Parathyroid adenoma (tissue), 2 donors: ENCODE measurements around the gene P2RX1.

Experiments
- H2AFZ ChIP-seq: fragments of 300-600 bp; sonication (generic); one replicate; pipeline ENCODE4 v1.7.0; 2017; ENCODE audit warnings: antibody characterized with exemption, mild to moderate bottlenecking
- H3K27ac ChIP-seq: fragments of 300-600 bp; sonication (generic); one replicate; pipeline ENCODE4 v1.7.0; 2017
- H3K27me3 ChIP-seq: fragments of 300-600 bp; sonication (generic); one replicate; pipeline ENCODE4 v1.7.0; 2017; ENCODE audit warnings: low read length; ENCODE audit not compliant: control insufficient read depth, insufficient read depth
- H3K36me3 ChIP-seq: fragments of 300-600 bp; sonication (generic); one replicate; pipeline ENCODE4 v1.7.0; 2017; ENCODE audit warnings: low read length; ENCODE audit not compliant: control insufficient read depth, insufficient read depth
- H3K4me1 ChIP-seq: fragments of 300-600 bp; sonication (generic); one replicate; pipeline ENCODE4 v1.7.0; 2017; ENCODE audit warnings: control low read depth
- H3K4me2 ChIP-seq: fragments of 300-600 bp; sonication (generic); one replicate; pipeline ENCODE4 v1.7.0; 2017; ENCODE audit warnings: low read length
- H3K4me3 ChIP-seq: fragments of 300-600 bp; sonication (generic); one replicate; pipeline ENCODE4 v1.7.0; 2017; ENCODE audit warnings: low read depth, low read length
- H3K79me2 ChIP-seq: fragments of 300-600 bp; sonication (generic); one replicate; pipeline ENCODE4 v1.7.0; 2017; ENCODE audit warnings: control low read depth
- H3K9ac ChIP-seq: fragments of 300-600 bp; sonication (generic); one replicate; pipeline ENCODE4 v1.7.0; 2017; ENCODE audit warnings: mild to moderate bottlenecking
- H3K9me3 ChIP-seq: fragments of 300-600 bp; sonication (generic); one replicate; pipeline ENCODE4 v1.7.0; 2017; ENCODE audit warnings: low read length; ENCODE audit not compliant: control insufficient read depth
- CTCF ChIP-seq: fragments of 300-600 bp; sonication (generic); IDR thresholded peaks from one replicate; pipeline ENCODE4 v1.7.0; 2017; ENCODE audit warnings: antibody characterized with exemption, mild to moderate bottlenecking
- donor health status: primary hyperparathyroidism.

P2RX1 gene

GRCh38 chr17:3893003-3893719, 23.1 kb downstream of the P2RX1 start, which contains the start of gene CAMKK1:
Gene CAMKK1, minus strand, starts transcription at chr17:3893053. Its CDS starts 7,366 bp downstream, at chr17:3885687.
- Histone ChIP-seq H3K4me1 (peaks cover 13% of the 10 kb centered on the region), H3K79me2 (no peaks in the 10 kb centered on the region), H3K9ac (peak within 1 kb of the TSS; percentile 53), H3K4me2 (peak within 1 kb of the TSS; percentile 87), H3K36me3 (no peaks in the 10 kb centered on the region), H2AFZ (peak within 1 kb of the TSS; percentile 99), H3K4me3 (peak within 1 kb of the TSS; percentile 53), H3K27ac (peak within 1 kb of the TSS; percentile 67), H3K9me3 (no peaks in the 10 kb centered on the region), H3K27me3 (no peaks in the 10 kb centered on the region)
- peak; percentile 19 for TF ChIP-seq CTCF

GRCh38 chr17:3892095-3892998, 23.9 kb downstream of the P2RX1 start:
- Histone ChIP-seq H3K27ac (no peak overlapping the region), H3K4me3 (peak overlapping the region; percentile 47), H3K9ac (no peak overlapping the region), H3K4me1 (peaks cover 15% of the 10 kb centered on the region), H3K27me3 (no peaks in the 10 kb centered on the region), H3K79me2 (no peaks in the 10 kb centered on the region), H3K9me3 (no peaks in the 10 kb centered on the region), H3K4me2 (peak overlapping the region; percentile 87), H2AFZ (peak overlapping the region; percentile 92), H3K36me3 (no peaks in the 10 kb centered on the region)
- no peak for TF ChIP-seq CTCF

GRCh38 chr17:3891626-3892094, 24.6 kb downstream of the P2RX1 start:
- Histone ChIP-seq H3K27ac (no peak overlapping the region), H3K9me3 (no peaks in the 10 kb centered on the region), H3K27me3 (no peaks in the 10 kb centered on the region), H3K79me2 (no peaks in the 10 kb centered on the region), H3K9ac (no peak overlapping the region), H3K4me1 (peaks cover 15% of the 10 kb centered on the region), H3K36me3 (no peaks in the 10 kb centered on the region), H2AFZ (peak overlapping the region; percentile 92), H3K4me3 (peak overlapping the region; percentile 47), H3K4me2 (peak overlapping the region; percentile 87)
- no peak for TF ChIP-seq CTCF

GRCh38 chr17:3890878-3891219, 25.4 kb downstream of the P2RX1 start:
- Histone ChIP-seq H2AFZ (no peak overlapping the region), H3K9ac (no peak overlapping the region), H3K79me2 (no peaks in the 10 kb centered on the region), H3K27me3 (no peaks in the 10 kb centered on the region), H3K4me1 (peaks cover 15% of the 10 kb centered on the region), H3K27ac (no peak overlapping the region), H3K36me3 (no peaks in the 10 kb centered on the region), H3K9me3 (no peaks in the 10 kb centered on the region), H3K4me2 (no peak overlapping the region), H3K4me3 (no peak overlapping the region)
- TF ChIP-seq CTCF, result no peak
